ENCODE data around the gene MATN3. TPM values are rescaled to one million over a fixed set of nuclear protein-coding genes. Genes with fewer than 3 reads are reported as not detected.

MATN3 gene
- total RNA-seq, 1 experiment from 2014 or later = 1.6 TPM

DNA sequence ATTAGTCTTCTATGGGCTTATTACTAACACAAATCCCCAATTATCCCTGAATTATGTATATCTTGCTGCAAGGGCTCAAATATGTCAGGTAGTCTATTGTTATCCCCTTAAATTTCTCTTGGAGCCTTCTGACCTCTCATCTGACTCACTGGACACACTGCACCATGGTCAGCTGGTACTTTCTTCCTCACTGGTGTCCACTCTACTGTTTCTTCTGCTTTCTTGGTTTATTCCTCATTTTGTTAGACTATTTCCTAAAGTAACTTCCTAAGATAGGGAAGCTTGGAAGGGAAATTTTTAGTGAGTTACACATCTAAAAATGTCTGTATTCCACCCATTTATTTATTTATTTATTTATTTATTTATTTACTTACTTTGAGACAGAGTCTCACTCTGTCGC, 49.1 kb downstream of the MATN3 start:
- ChIA-PET CTCF (no interaction called here), POLR2A (ENCODE audit: unreplicated experiment) (no interaction called here)
- intact Hi-C loops (cut with micrococcal nuclease) = no loop called here
- no peaks in the 10 kb centered on the region for H3K79me2 ChIP-seq (ENCODE audit: low read length)
- H3K9me3 ChIP-seq (ENCODE audit: low read length) = no peaks in the 10 kb centered on the region
- DNase-seq (no peak), ATAC-seq (no peak)
- H3K9me2 ChIP-seq (replicated peaks; ENCODE audit: low read length) = no peaks in the 10 kb centered on the region
- no peak overlapping the region for H3K27ac ChIP-seq (ENCODE audit: low read length)
- no peaks in the 10 kb centered on the region for H4K20me1 ChIP-seq (ENCODE audit: low read length)
- no TSS peak for BruUV-seq (replicated peaks)
- no peak overlapping the region for H2AFZ ChIP-seq (ENCODE audit: low read length)
- no peaks in the 10 kb centered on the region for H3F3A ChIP-seq (ENCODE audit: low read length, unreplicated experiment)
- H3K4me3 ChIP-seq (ENCODE audit: low read length) = no peak overlapping the region
- no peak for TF ChIP-seq EZH2phosphoT487 (IDR thresholded peaks at IDR 0.05; ENCODE audit: borderline replicate concordance, low read length)
- TF ChIP-seq, protein P1, sequence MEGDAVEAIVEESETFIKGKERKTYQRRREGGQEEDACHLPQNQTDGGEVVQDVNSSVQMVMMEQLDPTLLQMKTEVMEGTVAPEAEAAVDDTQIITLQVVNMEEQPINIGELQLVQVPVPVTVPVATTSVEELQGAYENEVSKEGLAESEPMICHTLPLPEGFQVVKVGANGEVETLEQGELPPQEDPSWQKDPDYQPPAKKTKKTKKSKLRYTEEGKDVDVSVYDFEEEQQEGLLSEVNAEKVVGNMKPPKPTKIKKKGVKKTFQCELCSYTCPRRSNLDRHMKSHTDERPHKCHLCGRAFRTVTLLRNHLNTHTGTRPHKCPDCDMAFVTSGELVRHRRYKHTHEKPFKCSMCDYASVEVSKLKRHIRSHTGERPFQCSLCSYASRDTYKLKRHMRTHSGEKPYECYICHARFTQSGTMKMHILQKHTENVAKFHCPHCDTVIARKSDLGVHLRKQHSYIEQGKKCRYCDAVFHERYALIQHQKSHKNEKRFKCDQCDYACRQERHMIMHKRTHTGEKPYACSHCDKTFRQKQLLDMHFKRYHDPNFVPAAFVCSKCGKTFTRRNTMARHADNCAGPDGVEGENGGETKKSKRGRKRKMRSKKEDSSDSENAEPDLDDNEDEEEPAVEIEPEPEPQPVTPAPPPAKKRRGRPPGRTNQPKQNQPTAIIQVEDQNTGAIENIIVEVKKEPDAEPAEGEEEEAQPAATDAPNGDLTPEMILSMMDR (conservative IDR thresholded peaks at IDR 0.05; ENCODE audit: low read depth, low read length) = no peak
- no peak for TF ChIP-seq EZH2 (IDR thresholded peaks at IDR 0.05; ENCODE audit: low read length, unreplicated experiment)
- no peak overlapping the region for H3K9ac ChIP-seq (ENCODE audit: low read length)
- no peaks in the 10 kb centered on the region for H3K4me1 ChIP-seq (ENCODE audit: insufficient read depth, low read length)
- peaks cover 3% of the 10 kb centered on the region for H3K36me3 ChIP-seq (ENCODE audit: low read depth, low read length)
- H3K27me3 ChIP-seq (ENCODE audit: low read length) = no peaks in the 10 kb centered on the region
- H3K4me2 ChIP-seq (ENCODE audit: low read length) = no peak overlapping the region

- no peaks in the 10 kb centered on the region for H3K79me2 ChIP-seq (ENCODE audit: low read length)
- DNase-seq (peak; percentile 80), ATAC-seq (peak; percentile 98)
- no peaks in the 10 kb centered on the region for H3K9me3 ChIP-seq (ENCODE audit: low read length)
- no peak overlapping the region for H3K4me2 ChIP-seq (ENCODE audit: low read length)
- H3K4me1 ChIP-seq (ENCODE audit: insufficient read depth, low read length) = no peaks in the 10 kb centered on the region
- no peak overlapping the region for H3K9ac ChIP-seq (ENCODE audit: low read length)
- TF ChIP-seq EZH2 (IDR thresholded peaks at IDR 0.05; ENCODE audit: low read length, unreplicated experiment) (no peak), EZH2phosphoT487 (IDR thresholded peaks at IDR 0.05; ENCODE audit: borderline replicate concordance, low read length) (no peak)
- TF ChIP-seq, protein P1 (conservative IDR thresholded peaks at IDR 0.05; ENCODE audit: low read depth, low read length) = peak; percentile 95
- no peak overlapping the region for H3K4me3 ChIP-seq (ENCODE audit: low read length)
- H3K36me3 ChIP-seq (ENCODE audit: low read depth, low read length) = no peaks in the 10 kb centered on the region
- H4K20me1 ChIP-seq (ENCODE audit: low read length) = no peaks in the 10 kb centered on the region
- H2AFZ ChIP-seq (ENCODE audit: low read length) = no peak overlapping the region
- H3K27me3 ChIP-seq (ENCODE audit: low read length) = no peaks in the 10 kb centered on the region
- H3K27ac ChIP-seq (ENCODE audit: low read length) = no peak overlapping the region
- BruUV-seq (replicated peaks) = no TSS peak
- no peaks in the 10 kb centered on the region for H3K9me2 ChIP-seq (replicated peaks; ENCODE audit: low read length)
- H3F3A ChIP-seq (ENCODE audit: low read length, unreplicated experiment) = no peaks in the 10 kb centered on the region
- intact Hi-C loops (cut with micrococcal nuclease) = loop anchor here (1.0 to 2.0 kb wide), 3 partner anchors 59 to 275 kb away; no protein-coding TSS in a partner anchor
- CTCF ChIA-PET = interaction anchor here (0.6 to 1.5 kb wide), 7 partner anchors 8 to 269 kb away, joined by 3 to 7 read pairs (median 4); partner anchors contain the start of gene SDC1
- POLR2A ChIA-PET (ENCODE audit: unreplicated experiment) = interaction anchor here (0.7 kb wide), 1 partner anchor 228 kb away, joined by 6 read pairs; no protein-coding TSS in a partner anchor
Observed at GRCh38 chr2:19955544-19956422, 56.7 kb downstream of the MATN3 start.

DNA sequence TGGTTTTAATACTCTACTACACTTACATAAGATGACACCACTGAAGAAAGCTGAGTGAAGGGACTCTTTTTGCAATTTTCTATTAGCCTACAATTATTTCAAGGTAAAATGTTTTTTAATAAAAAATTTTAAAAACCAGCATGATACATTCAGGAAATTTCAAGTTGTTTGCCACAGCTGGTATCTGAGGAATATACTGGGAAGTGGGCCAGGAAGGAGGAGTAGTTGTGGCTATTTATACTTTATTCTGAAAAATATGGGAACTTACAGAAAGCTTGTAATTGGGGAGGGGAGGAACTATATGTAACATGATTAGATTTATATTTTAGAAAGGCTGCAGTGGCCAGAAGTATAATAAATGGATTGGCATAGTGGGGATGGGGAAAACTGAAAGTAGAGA, 63.4 kb downstream of the MATN3 start:
- Histone ChIP-seq H3F3A (ENCODE audit: low read length, unreplicated experiment) (no peaks in the 10 kb centered on the region), H3K4me1 (ENCODE audit: insufficient read depth, low read length) (peaks cover 21% of the 10 kb centered on the region), H3K4me3 (ENCODE audit: low read length) (no peak overlapping the region), H3K27me3 (ENCODE audit: low read length) (no peaks in the 10 kb centered on the region), H3K4me2 (ENCODE audit: low read length) (no peak overlapping the region), H2AFZ (ENCODE audit: low read length) (no peak overlapping the region), H3K9me3 (ENCODE audit: low read length) (no peaks in the 10 kb centered on the region), H3K9ac (ENCODE audit: low read length) (no peak overlapping the region), H3K79me2 (ENCODE audit: low read length) (no peaks in the 10 kb centered on the region), H4K20me1 (ENCODE audit: low read length) (no peaks in the 10 kb centered on the region), H3K27ac (ENCODE audit: low read length) (no peak overlapping the region), H3K36me3 (ENCODE audit: low read depth, low read length) (no peaks in the 10 kb centered on the region), H3K9me2 (replicated peaks; ENCODE audit: low read length) (no peaks in the 10 kb centered on the region)
- ChIA-PET CTCF (interaction anchor here (0.6 to 0.7 kb wide), 2 partner anchors 19 to 85 kb away, joined by 3 to 7 read pairs; no protein-coding TSS in a partner anchor), POLR2A (ENCODE audit: unreplicated experiment) (interaction anchor here (0.7 kb wide), 1 partner anchor 16 kb away, joined by 7 read pairs; no protein-coding TSS in a partner anchor)
- no peak for ATAC-seq
- intact Hi-C loops (cut with micrococcal nuclease) = no loop called here
- TF ChIP-seq, protein P1 (conservative IDR thresholded peaks at IDR 0.05; ENCODE audit: low read depth, low read length) = no peak
- TF ChIP-seq EZH2 (IDR thresholded peaks at IDR 0.05; ENCODE audit: low read length, unreplicated experiment) (no peak), EZH2phosphoT487 (IDR thresholded peaks at IDR 0.05; ENCODE audit: borderline replicate concordance, low read length) (no peak)
- DNase-seq = peak; percentile 7
- BruUV-seq (replicated peaks) = no TSS peak

Data from PC-3 (cell line).